Activated CD4-positive, alpha-beta T cell treated with anti-CD3 and anti-CD28 coated beads for 1 hour (primary cell): ENCODE measurements around the gene PPIL4.

Experiments used
- DNase-seq: peaks from one replicate; pipeline ENCODE4 v3.0.0-alpha.2; 2020

The PPIL4 gene, protein sequence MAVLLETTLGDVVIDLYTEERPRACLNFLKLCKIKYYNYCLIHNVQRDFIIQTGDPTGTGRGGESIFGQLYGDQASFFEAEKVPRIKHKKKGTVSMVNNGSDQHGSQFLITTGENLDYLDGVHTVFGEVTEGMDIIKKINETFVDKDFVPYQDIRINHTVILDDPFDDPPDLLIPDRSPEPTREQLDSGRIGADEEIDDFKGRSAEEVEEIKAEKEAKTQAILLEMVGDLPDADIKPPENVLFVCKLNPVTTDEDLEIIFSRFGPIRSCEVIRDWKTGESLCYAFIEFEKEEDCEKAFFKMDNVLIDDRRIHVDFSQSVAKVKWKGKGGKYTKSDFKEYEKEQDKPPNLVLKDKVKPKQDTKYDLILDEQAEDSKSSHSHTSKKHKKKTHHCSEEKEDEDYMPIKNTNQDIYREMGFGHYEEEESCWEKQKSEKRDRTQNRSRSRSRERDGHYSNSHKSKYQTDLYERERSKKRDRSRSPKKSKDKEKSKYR

GRCh38 chr6:149545754-149546471 is at the start of gene PPIL4:
PPIL4 (minus strand) TSS chr6:149546043; CDS start chr6:149546005, 38 bp downstream.
- DNase-seq = peak; percentile 95

GRCh38 chr6:149593408-149593807 is 47.6 kb upstream of the PPIL4 start:
- no peak for DNase-seq

GRCh38 chr6:149592983-149593382 is 47.1 kb upstream of the PPIL4 start:
- DNase-seq = no peak

GRCh38 chr6:149586149-149586548 is 40.3 kb upstream of the PPIL4 start:
- DNase-seq = no peak

GRCh38 chr6:149581349-149581748 is 35.5 kb upstream of the PPIL4 start:
- DNase-seq = no peak

DNA sequence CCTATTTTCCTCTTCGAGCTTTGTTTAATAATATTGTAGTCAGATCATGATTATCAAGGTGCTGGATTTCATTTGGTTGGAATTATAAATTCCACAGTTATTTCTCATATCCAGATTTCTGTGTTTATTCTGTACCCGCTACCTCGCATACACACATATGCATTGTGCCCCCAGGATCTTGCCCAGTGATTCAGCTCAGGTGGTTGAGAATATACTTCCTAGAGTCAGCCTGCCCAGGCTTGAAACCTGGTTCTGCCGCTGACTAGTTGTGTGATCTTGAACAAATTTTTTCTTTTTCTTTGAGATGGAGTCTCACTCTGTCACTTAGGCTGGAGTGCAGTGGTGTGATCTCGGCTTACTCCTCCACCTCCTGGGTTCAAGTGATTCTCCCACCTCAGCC is 35.0 kb upstream of the PPIL4 start:
- no peak for DNase-seq

- DNase-seq = no peak
These were observed 22.2 kb upstream of the PPIL4 start for GRCh38 chr6:149567945-149568585.

DNA sequence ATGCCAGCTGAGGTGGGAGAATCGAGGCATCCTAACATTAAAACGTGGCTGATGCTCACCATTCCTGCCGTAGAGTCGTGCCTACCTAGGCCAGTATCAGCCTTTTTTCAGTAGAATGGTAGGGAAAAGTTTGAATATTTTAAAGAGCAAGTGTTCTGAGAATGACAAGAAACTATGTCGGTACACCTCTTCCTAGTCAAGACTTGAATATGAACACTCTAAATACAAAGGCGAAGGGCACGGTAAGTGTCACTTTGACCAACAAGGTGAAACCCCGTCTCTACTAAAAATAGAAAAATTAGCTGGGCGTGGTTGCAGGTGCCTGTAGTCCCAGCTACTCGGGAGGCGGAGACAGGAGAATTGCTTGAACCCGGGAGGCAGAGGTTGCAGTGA is 21.3 kb upstream of the PPIL4 start:
- DNase-seq = no peak

DNA sequence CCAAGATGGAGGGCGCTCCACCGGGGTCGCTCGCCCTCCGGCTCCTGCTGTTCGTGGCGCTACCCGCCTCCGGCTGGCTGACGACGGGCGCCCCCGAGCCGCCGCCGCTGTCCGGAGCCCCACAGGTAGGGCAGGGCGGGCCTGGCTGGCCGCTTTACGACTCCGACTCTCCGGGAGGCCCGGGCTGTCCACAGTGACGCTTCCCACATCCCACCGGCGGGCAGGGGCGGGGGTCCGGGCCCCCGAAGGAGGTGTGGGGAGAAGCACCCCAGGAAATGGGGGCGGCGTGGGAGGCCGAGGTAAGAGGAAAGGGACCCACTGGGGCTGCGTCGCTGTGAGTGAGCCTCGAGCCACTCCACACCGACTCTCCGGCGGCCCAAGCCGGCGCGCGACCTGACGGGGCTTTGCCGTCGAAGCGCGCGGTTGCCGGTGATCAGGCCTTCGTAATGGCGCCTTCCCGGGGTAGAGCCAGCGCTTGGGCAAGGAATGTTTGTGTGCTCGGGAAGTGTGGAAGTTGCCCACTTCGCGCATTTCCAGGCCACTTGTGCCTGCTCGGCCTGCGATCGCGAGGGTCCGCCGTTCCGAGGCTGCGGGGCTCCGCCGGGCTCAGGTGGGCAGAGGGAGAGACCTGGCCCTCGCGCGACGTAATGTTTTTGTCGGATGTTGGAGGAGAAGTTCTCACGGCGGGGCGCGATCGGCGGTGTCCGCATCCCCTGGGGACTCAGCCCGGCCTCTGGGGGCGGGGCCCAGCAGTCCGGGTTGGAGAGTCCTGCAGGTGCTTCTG is 20.8 kb upstream of the PPIL4 start:
- peak; percentile 39 for DNase-seq

- DNase-seq = peak; percentile 94
These were observed 19.9 kb upstream of the PPIL4 start, which contains the start of gene GINM1 for GRCh38 chr6:149565527-149566409. GINM1 (plus strand) TSS chr6:149566375; CDS start chr6:149566415, 40 bp downstream.

DNA sequence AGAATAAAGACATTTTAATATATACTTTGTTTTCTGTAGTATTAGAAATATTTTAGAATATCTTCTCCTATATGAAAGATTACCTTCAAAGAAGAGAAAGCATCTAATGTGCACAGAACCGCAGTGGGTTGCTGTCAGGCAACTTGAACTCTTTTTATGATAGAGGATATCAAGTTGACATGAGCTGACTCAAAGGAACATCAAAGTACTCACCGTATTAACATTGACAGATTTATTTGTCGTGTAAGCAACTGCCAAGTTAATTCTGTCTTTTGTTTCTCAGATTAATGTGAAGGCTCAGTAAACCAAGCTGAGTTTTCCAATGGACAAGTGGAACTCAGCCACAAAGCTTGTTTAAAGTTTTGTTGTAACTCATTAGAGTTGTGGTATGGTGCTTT is 18.1 kb upstream of the PPIL4 start:
- no peak for DNase-seq

- DNase-seq = no peak
These were observed 17.5 kb upstream of the PPIL4 start for GRCh38 chr6:149563203-149563927.

- no peak for DNase-seq
These were observed 14.9 kb upstream of the PPIL4 start for GRCh38 chr6:149560736-149561135.

DNA sequence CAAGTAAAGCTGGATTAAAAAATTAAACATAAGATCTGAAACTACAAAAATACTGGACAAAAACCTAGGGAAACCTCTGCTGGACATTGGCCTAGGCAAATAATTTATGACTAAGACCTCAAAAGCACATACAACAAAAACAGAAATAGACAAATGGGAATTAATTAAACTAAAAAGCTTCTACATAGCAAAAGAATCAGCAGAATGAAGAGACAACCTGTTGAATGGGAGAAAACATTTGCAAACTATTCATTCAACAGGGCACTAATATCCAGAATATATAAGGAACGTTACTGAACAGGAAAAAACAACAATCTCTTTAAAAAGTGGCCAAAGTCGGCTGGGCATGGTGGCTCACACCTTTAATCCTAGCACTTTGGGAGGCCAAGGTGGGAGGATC is 13.5 kb upstream of the PPIL4 start:
- DNase-seq = no peak

DNA sequence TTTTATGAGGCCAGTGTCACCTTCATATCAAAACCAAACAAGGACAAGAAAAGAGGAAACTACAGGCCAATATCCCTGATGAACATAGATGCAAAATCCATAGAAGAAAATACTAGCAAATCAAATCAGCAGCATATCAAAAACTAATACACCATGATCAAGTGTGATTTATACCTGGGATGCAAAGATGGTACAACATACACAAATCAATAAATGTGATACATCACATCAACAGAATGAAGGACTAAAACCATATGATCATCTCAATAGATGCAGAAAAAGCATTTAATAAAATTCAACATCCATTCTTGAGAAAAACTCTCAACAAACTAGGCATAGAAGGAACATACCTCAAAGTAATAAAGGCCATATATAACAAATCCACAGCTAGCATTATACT is 12.2 kb upstream of the PPIL4 start:
- DNase-seq = no peak

- no peak for DNase-seq
These were observed 6.1 kb upstream of the PPIL4 start for GRCh38 chr6:149551920-149552319.

DNA sequence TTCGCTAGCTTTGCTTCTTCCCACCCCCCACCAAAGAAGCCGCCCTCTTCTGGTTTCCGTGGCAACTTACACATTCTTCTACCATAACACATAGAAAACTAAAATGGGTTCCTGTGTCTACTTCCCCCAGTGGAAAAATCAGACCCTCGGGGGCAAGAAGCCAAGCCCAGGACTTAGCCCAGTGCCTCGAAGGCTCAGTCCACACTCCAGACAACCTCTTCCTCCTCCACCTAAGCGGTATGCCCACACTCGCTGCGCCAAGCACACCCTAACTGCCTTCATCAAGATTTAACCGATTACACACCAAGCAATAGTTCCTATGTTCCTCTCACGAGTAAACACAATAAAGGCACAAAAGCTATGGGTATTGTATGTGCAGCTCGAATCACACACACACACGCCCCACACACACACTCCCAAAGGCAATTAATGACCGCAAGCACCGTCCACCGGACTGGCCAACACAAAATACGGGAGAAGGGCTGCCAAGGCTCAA is 537 bp downstream of the PPIL4 start:
- peak; percentile 50 for DNase-seq

DNA sequence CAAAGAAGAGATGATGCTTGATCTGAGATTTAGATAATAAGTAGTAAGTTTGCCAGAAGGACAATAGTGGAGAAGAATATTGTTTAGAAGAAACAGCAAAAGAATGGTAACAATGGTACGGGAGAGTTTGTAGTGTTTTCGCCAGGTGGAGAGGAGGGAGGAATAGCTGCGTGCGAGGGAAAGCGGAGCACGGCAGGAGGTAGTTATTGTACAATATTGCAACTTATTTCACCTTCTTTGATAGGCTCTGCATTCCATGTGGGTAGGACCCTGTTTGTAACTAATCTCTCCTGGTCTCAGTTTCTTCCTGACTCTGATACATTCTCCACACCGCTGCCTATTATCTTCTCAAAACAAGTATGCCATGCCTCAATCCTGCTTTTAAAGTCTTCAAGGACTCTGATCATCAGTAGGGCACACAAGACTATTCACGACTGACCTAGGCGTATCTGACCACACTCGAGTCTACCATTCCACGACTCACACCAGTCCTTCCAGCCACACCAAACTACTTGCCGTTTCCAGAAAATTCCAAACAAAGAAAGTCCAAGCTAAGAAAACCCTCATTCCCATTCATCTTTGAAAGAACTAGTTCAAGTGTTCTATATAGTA is 1.1 kb downstream of the PPIL4 start:
- DNase-seq = no peak

- no peak for DNase-seq
These were observed 4.7 kb downstream of the PPIL4 start for GRCh38 chr6:149541139-149541538.

- no peak for DNase-seq
These were observed 11.1 kb downstream of the PPIL4 start for GRCh38 chr6:149534742-149535141.
